A549 (cell line): Measurements from ENCODE around the gene MSMB. TPM values are rescaled to one million over a fixed set of nuclear protein-coding genes. Genes with fewer than 3 reads are reported as not detected.

Experiments
- ATAC-seq, 2 experiments: fragments of 200-7000 bp in 1 of 2; fragments of >200 bp in 1 of 2; cut with Nextera tagmentation in 1 of 2; cut with Tn5 transposase in 1 of 2; 3 replicates each; pipeline versions ENCODE4 v1.8.0 to v1.9.1; 2018 to 2020; ENCODE audit warnings: mild to moderate bottlenecking in 1 of 2, moderate library complexity in 1 of 2
- CTCF ChIA-PET: fragments of 300-600 bp; sonication (Branson Sonifier 250); formaldehyde crosslinking; extraction: SDS; loops from one replicate; lab custom pipeline; 2021; ENCODE audit warnings: antibody characterized with exemption, inconsistent platforms; lab: Yijun Ruan, JAX
- POLR2A ChIA-PET: fragments of 350-600 bp; formaldehyde crosslinking; extraction: SDS; loops from one replicate; lab custom pipeline; 2021; ENCODE audit warnings: antibody characterized with exemption, inconsistent platforms; lab: Yijun Ruan, JAX
- DNase-seq, 2 experiments: peaks; one replicate each; pipeline versions ENCODE4 v3.0.0 to v3.0.0-alpha.2; 2011 to 2016; ENCODE audit warnings: low read depth in 1 of 2, low spot score in 1 of 2
- FAIRE-seq: peaks from 2 replicates; lab custom pipeline; 2011; peaks lifted over from hg19 to GRCh38; lab: Jason Lieb, UNC
- H3K27ac ChIP-seq, 2 experiments: fragments of >200 bp; sonication (Bioruptor Twin); formaldehyde crosslinking; 3 replicates each; pipeline ENCODE4 v1.5.1; 2016 to 2017
- H3K4me1 ChIP-seq: fragments of >200 bp; sonication (Bioruptor Twin); formaldehyde crosslinking; 3 replicates; pipeline ENCODE4 v1.6.1; 2016
- H3K4me2 ChIP-seq: fragments of >200 bp; sonication (Bioruptor Twin); formaldehyde crosslinking; 3 replicates; pipeline ENCODE4 v1.6.1; 2016
- H3K4me3 ChIP-seq: fragments of >200 bp; sonication (Bioruptor Twin); formaldehyde crosslinking; 3 replicates; pipeline ENCODE4 v1.5.1; 2016
- H3K9me3 ChIP-seq: fragments of >200 bp; sonication (Bioruptor Twin); formaldehyde crosslinking; 3 replicates; pipeline ENCODE4 v1.6.1; 2016
- CBX2 ChIP-seq: fragments of 200-600 bp; sonication (generic); IDR thresholded peaks from 2 replicates; pipeline ENCODE4 v1.6.1; 2016; ENCODE audit warnings: low read depth, mild to moderate bottlenecking, borderline replicate concordance
- CEBPB ChIP-seq, 2 experiments: fragments of >200 bp in 1 of 2; sonication (Bioruptor Twin) in 1 of 2; formaldehyde crosslinking in 1 of 2; IDR thresholded peaks; 2 replicates each; pipeline ENCODE4 v1.6.1; 2012 to 2016
- CHD2 ChIP-seq: fragments of 150-350 bp; IDR thresholded peaks from 2 replicates; pipeline ENCODE4 v1.6.1; 2014; ENCODE audit warnings: low read length; ENCODE audit not compliant: partially characterized antibody
- CHD4 ChIP-seq: fragments of 200-600 bp; sonication (generic); IDR thresholded peaks from 2 replicates; pipeline ENCODE4 v1.6.1; 2016; ENCODE audit warnings: antibody characterized with exemption, mild to moderate bottlenecking, borderline replicate concordance
- EHF ChIP-seq: fragments of 250-450 bp; sonication (Bioruptor Pico); IDR thresholded peaks from 2 replicates; pipeline ENCODE4 v1.5.0; 2020; ENCODE audit warnings: mild to moderate bottlenecking
- EP300 ChIP-seq, 2 experiments: fragments of >200 bp; sonication (Bioruptor Twin); formaldehyde crosslinking; IDR thresholded peaks; 2 replicates in 1 of 2; 3 replicates in 1 of 2; pipeline ENCODE4 v1.6.1; 2016 to 2017
- ESRRA ChIP-seq: fragments of 150-350 bp; IDR thresholded peaks from 2 replicates; pipeline ENCODE4 v1.6.1; 2014; ENCODE audit warnings: mild to moderate bottlenecking, low read length, borderline replicate concordance
- FOXS1 ChIP-seq: fragments of 250-450 bp; sonication (Bioruptor Pico); IDR thresholded peaks from 2 replicates; pipeline ENCODE4 v1.5.0; 2020; ENCODE audit warnings: mild to moderate bottlenecking, moderate library complexity
- HDAC2 ChIP-seq: fragments of 200-600 bp; sonication (generic); IDR thresholded peaks from 2 replicates; pipeline ENCODE4 v1.6.1; 2016
- HOXB5 ChIP-seq: fragments of 250-450 bp; sonication (Bioruptor Pico); IDR thresholded peaks from 2 replicates; pipeline ENCODE4 v1.5.0; 2020; ENCODE audit warnings: mild to moderate bottlenecking, moderate library complexity
- KDM1A ChIP-seq: fragments of 200-600 bp; sonication (generic); IDR thresholded peaks from 2 replicates; pipeline ENCODE4 v1.6.1; 2016; ENCODE audit warnings: low read depth, mild to moderate bottlenecking
- NFE2L2 ChIP-seq: fragments of 150-350 bp; conservative IDR thresholded peaks from 2 replicates; pipeline ENCODE4 v1.6.1; 2014; ENCODE audit warnings: low read length
- NPAS2 ChIP-seq: fragments of 250-450 bp; sonication (Bioruptor Pico); IDR thresholded peaks from 2 replicates; pipeline ENCODE4 v1.8.0; 2022; ENCODE audit warnings: mild to moderate bottlenecking, moderate library complexity, borderline replicate concordance
- PHF8 ChIP-seq: fragments of 200-600 bp; sonication (generic); IDR thresholded peaks from 2 replicates; pipeline ENCODE4 v1.6.1; 2016; ENCODE audit warnings: low read depth, mild to moderate bottlenecking, antibody characterized with exemption, moderate library complexity, borderline replicate concordance
- POLR2A ChIP-seq: IDR thresholded peaks from 2 replicates; pipeline ENCODE4 v1.6.1; 2012; ENCODE audit warnings: mild to moderate bottlenecking, low read length
- RAD21 ChIP-seq, 2 experiments: fragments of >200 bp in 1 of 2; sonication (Bioruptor Twin) in 1 of 2; formaldehyde crosslinking in 1 of 2; IDR thresholded peaks in 1 of 2; conservative IDR thresholded peaks in 1 of 2; 2 replicates in 1 of 2; 3 replicates in 1 of 2; pipeline ENCODE4 v1.6.1; 2012 to 2018; ENCODE audit warnings: inconsistent platforms in 1 of 2
- RCOR1 ChIP-seq: fragments of 150-350 bp; IDR thresholded peaks from 2 replicates; pipeline ENCODE4 v1.6.1; 2014; ENCODE audit warnings: antibody characterized with exemption, low read length, low read depth
- RNF2 ChIP-seq: fragments of 200-600 bp; sonication (generic); IDR thresholded peaks from 2 replicates; pipeline ENCODE4 v1.6.1; 2016; ENCODE audit warnings: low read depth, mild to moderate bottlenecking, antibody characterized with exemption, moderate library complexity, borderline replicate concordance
- TP53 ChIP-seq: fragments of 250-450 bp; sonication (Bioruptor Pico); IDR thresholded peaks from 2 replicates; pipeline ENCODE4 v1.5.0; 2021; ENCODE audit warnings: mild to moderate bottlenecking, moderate library complexity
- ZFP36 ChIP-seq: fragments of 450-650 bp; IDR thresholded peaks from 2 replicates; pipeline ENCODE4 v1.6.1; 2014; ENCODE audit warnings: borderline replicate concordance; ENCODE audit not compliant: partially characterized antibody
- ZNF302 ChIP-seq: fragments of 250-450 bp; sonication (Bioruptor Pico); IDR thresholded peaks from 2 replicates; pipeline ENCODE4 v1.9.0; 2021; ENCODE audit warnings: inconsistent platforms, mild to moderate bottlenecking, moderate library complexity
- WGBS: methylation state at CpG from one replicate; pipeline ENCODE4 v1.1.6; 2017; ENCODE audit errors: missing lambda C conversion rate; 5-methylcytosine and 5-hydroxymethylcytosine counted together
- polyA plus RNA-seq, 4 experiments: library from polyadenylated mRNA; depleted of rRNA in 3 of 4; stranded (reverse); fragments of >200 nt; fragmentation: RNase III in 1 of 4; extraction: RNeasy Plus Mini Kit Qiagen cat#74134 plus additional on column Dnase treatment in 1 of 4; gene quantifications; 2 replicates in 3 of 4; 3 replicates in 1 of 4; pipeline ENCODE4 v1.2.3, GENCODE V29; 2011 to 2017
- TF ChIP-seq, protein P1 (sequence below): fragments of 450-650 bp; IDR thresholded peaks from 2 replicates; pipeline ENCODE4 v1.6.1; 2014; ENCODE audit warnings: antibody characterized with exemption
- TF ChIP-seq, protein P2 (sequence below): fragments of 200-600 bp; sonication (generic); IDR thresholded peaks from 2 replicates; pipeline ENCODE4 v1.6.1; 2016; ENCODE audit warnings: antibody characterized with exemption, mild to moderate bottlenecking, moderate library complexity
- TF ChIP-seq, protein P3 (sequence below): IDR thresholded peaks from 2 replicates; pipeline ENCODE4 v1.6.1; 2012; ENCODE audit warnings: low read depth, borderline replicate concordance

Gene MSMB
- polyA plus RNA-seq, 2 of the 4 experiments (the other 2 are of a cell fraction) = 0.26 TPM; not detected in 1

DNA sequence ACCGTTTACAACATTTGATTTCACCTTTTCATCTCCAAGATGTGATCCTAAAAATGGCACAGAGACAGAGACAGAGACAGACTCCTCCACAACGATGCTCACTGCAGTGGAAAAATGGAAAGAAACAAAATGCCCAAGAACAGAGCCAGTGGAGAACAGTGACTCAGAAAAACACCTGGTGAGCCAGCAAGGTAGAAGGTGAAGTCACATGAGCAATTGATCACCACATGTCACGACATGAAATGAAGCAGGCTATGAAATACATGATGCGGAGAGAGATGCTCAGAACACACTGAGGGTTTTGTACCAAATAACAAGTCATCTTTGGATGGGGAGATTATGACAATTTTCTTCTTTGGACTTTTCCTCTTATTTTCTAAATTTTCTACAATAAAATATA lies 3.5 kb downstream of the MSMB start:
- FAIRE-seq (no peak), ATAC-seq (no peak), DNase-seq (no peak)
- CTCF ChIA-PET = no interaction called here
- TF ChIP-seq CEBPB (IDR thresholded peaks at IDR 0.05) (no peak), HOXB5 (CRISPR knock-in tag) (no peak), TP53 (CRISPR knock-in tag) (no peak), CBX2 (no peak), RCOR1 (no peak), ZFP36 (no peak), EHF (CRISPR knock-in tag) (no peak), RNF2 (no peak), POLR2A (no peak), PHF8 (no peak), CHD4 (no peak), RAD21 (conservative IDR thresholded peaks at IDR 0.05 in 1 of 2, IDR thresholded peaks at IDR 0.05 in 1 of 2) (no peak), ZNF302 (CRISPR knock-in tag) (no peak), ESRRA (no peak), NPAS2 (CRISPR knock-in tag) (no peak), CHD2 (no peak)
- TF ChIP-seq, protein P1, sequence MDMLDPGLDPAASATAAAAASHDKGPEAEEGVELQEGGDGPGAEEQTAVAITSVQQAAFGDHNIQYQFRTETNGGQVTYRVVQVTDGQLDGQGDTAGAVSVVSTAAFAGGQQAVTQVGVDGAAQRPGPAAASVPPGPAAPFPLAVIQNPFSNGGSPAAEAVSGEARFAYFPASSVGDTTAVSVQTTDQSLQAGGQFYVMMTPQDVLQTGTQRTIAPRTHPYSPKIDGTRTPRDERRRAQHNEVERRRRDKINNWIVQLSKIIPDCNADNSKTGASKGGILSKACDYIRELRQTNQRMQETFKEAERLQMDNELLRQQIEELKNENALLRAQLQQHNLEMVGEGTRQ = no peak
- TF ChIP-seq, protein P2, sequence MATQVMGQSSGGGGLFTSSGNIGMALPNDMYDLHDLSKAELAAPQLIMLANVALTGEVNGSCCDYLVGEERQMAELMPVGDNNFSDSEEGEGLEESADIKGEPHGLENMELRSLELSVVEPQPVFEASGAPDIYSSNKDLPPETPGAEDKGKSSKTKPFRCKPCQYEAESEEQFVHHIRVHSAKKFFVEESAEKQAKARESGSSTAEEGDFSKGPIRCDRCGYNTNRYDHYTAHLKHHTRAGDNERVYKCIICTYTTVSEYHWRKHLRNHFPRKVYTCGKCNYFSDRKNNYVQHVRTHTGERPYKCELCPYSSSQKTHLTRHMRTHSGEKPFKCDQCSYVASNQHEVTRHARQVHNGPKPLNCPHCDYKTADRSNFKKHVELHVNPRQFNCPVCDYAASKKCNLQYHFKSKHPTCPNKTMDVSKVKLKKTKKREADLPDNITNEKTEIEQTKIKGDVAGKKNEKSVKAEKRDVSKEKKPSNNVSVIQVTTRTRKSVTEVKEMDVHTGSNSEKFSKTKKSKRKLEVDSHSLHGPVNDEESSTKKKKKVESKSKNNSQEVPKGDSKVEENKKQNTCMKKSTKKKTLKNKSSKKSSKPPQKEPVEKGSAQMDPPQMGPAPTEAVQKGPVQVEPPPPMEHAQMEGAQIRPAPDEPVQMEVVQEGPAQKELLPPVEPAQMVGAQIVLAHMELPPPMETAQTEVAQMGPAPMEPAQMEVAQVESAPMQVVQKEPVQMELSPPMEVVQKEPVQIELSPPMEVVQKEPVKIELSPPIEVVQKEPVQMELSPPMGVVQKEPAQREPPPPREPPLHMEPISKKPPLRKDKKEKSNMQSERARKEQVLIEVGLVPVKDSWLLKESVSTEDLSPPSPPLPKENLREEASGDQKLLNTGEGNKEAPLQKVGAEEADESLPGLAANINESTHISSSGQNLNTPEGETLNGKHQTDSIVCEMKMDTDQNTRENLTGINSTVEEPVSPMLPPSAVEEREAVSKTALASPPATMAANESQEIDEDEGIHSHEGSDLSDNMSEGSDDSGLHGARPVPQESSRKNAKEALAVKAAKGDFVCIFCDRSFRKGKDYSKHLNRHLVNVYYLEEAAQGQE = no peak
- Histone ChIP-seq H3K4me2 (no peak overlapping the region), H3K27ac (no peak overlapping the region), H3K4me1 (no peaks in the 10 kb centered on the region), H3K9me3 (no peaks in the 10 kb centered on the region), H3K4me3 (no peak overlapping the region)
- 28% methylated on average over 4 of the region's 4 CpGs for WGBS
- POLR2A ChIA-PET = no interaction called here

DNA sequence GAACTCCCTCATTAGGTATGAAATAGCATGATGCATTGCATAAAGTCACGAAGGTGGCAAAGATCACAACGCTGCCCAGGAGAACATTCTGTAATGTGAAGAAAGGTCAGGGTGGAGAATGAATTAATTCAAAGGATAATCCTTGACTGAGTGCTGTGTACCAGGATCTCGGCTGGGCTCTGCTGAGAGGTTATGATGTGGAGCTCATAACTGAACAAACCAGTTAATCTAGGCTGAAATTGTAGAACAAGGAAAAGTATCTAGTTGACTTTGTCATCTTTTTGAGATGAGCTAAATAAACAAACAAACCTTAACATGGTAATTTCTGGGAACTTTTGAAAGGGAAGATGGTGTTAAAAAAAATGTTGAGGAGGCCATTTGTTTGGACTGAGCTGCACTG lies 6.1 kb downstream of the MSMB start:
- TF ChIP-seq HDAC2 (no peak), PHF8 (no peak), KDM1A (no peak), EP300 (IDR thresholded peaks at IDR 0.05) (no peak), NFE2L2 (no peak), FOXS1 (CRISPR knock-in tag) (no peak), CHD2 (no peak)
- TF ChIP-seq, protein P2 = no peak
- TF ChIP-seq, protein P3, sequence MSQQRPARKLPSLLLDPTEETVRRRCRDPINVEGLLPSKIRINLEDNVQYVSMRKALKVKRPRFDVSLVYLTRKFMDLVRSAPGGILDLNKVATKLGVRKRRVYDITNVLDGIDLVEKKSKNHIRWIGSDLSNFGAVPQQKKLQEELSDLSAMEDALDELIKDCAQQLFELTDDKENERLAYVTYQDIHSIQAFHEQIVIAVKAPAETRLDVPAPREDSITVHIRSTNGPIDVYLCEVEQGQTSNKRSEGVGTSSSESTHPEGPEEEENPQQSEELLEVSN = no peak

More for the DNA sequence above, 6.1 kb downstream of the MSMB start:
- Histone ChIP-seq H3K27ac (no peak overlapping the region), H3K4me1 (no peaks in the 10 kb centered on the region), H3K4me3 (no peak overlapping the region), H3K9me3 (no peaks in the 10 kb centered on the region), H3K4me2 (no peak overlapping the region)
- CTCF ChIA-PET = interaction anchor here (1.0 kb wide), 1 partner anchor 8 kb away, joined by 5 read pairs; no protein-coding TSS in a partner anchor
- DNase-seq (no peak), FAIRE-seq (no peak), ATAC-seq (no peak)
- 47% methylated on average over 3 of the region's 3 CpGs for WGBS
- POLR2A ChIA-PET = no interaction called here
